Measurements from ENCODE around the gene PTBP2. TPM values are rescaled to one million over a fixed set of nuclear protein-coding genes. Genes with fewer than 3 reads are reported as not detected.
"Not testable (repeated sequence)": the region's sequence is repeated elsewhere in the genome, so short reads cannot be mapped to it uniquely, and the experiment has no call there.

Gene PTBP2
- total RNA-seq, 1 donor from 2014 or later, result 40.6 TPM

- Mint-ChIP-seq H3K9me3 (no peaks in the 10 kb centered on the region), H3K27me3 (no peaks in the 10 kb centered on the region), H3K4me1 (ENCODE audit: unreplicated experiment) (peaks cover 7% of the 10 kb centered on the region), H3K36me3 (peaks cover 52% of the 10 kb centered on the region), H3K4me3 (no peak overlapping the region), H3K27ac (no peak overlapping the region)
- no peak for DNase-seq (ENCODE audit: extremely low spot score, unreplicated experiment)
- no peak for TF ChIP-seq CTCF (conservative IDR thresholded peaks at IDR 0.05)
Observed at GRCh38 chr1:96749618-96750017, 28.0 kb downstream of the PTBP2 start.

- peaks cover 10% of the 10 kb centered on the region for H3K9me3 Mint-ChIP-seq
- DNase-seq (ENCODE audit: extremely low spot score, unreplicated experiment), result no peak
- H3K27me3 Mint-ChIP-seq, result no peaks in the 10 kb centered on the region
- H3K27ac Mint-ChIP-seq, result no peak overlapping the region
- H3K36me3 Mint-ChIP-seq, result peaks cover 77% of the 10 kb centered on the region
- peaks cover 7% of the 10 kb centered on the region for H3K4me1 Mint-ChIP-seq (ENCODE audit: unreplicated experiment)
- H3K4me3 Mint-ChIP-seq, result no peak overlapping the region
- TF ChIP-seq CTCF (conservative IDR thresholded peaks at IDR 0.05), result no peak
Observed at GRCh38 chr1:96752394-96752793, 30.8 kb downstream of the PTBP2 start.

GRCh38 chr1:96756789-96757188 lies 35.2 kb downstream of the PTBP2 start:
- no peaks in the 10 kb centered on the region for H3K27me3 Mint-ChIP-seq
- no peak for TF ChIP-seq CTCF (conservative IDR thresholded peaks at IDR 0.05)
- peaks cover 20% of the 10 kb centered on the region for H3K9me3 Mint-ChIP-seq
- no peak overlapping the region for H3K4me3 Mint-ChIP-seq
- no peak for DNase-seq (ENCODE audit: extremely low spot score, unreplicated experiment)
- H3K27ac Mint-ChIP-seq, result no peak overlapping the region
- no peaks in the 10 kb centered on the region for H3K4me1 Mint-ChIP-seq (ENCODE audit: unreplicated experiment)
- peaks cover 91% of the 10 kb centered on the region for H3K36me3 Mint-ChIP-seq

- H3K27ac Mint-ChIP-seq; H3K27me3 Mint-ChIP-seq; H3K9me3 Mint-ChIP-seq; H3K4me3 Mint-ChIP-seq; H3K4me1 Mint-ChIP-seq (ENCODE audit: unreplicated experiment); DNase-seq (ENCODE audit: extremely low spot score, unreplicated experiment): not testable (repeated sequence)
- peaks cover 44% of the 10 kb centered on the region for H3K36me3 Mint-ChIP-seq
Observed at GRCh38 chr1:96762586-96762985, 41.0 kb downstream of the PTBP2 start.

- Mint-ChIP-seq H3K27ac (no peak overlapping the region), H3K4me1 (ENCODE audit: unreplicated experiment) (no peaks in the 10 kb centered on the region), H3K9me3 (peaks cover 10% of the 10 kb centered on the region), H3K4me3 (no peak overlapping the region), H3K36me3 (peaks cover 38% of the 10 kb centered on the region), H3K27me3 (no peaks in the 10 kb centered on the region)
- no peak for TF ChIP-seq CTCF (conservative IDR thresholded peaks at IDR 0.05)
- DNase-seq (ENCODE audit: extremely low spot score, unreplicated experiment), result no peak
Observed at GRCh38 chr1:96763514-96763913, 41.9 kb downstream of the PTBP2 start.

GRCh38 chr1:96764469-96764868 lies 42.9 kb downstream of the PTBP2 start:
- TF ChIP-seq CTCF (conservative IDR thresholded peaks at IDR 0.05), result no peak
- Mint-ChIP-seq H3K4me3 (no peak overlapping the region), H3K27ac (no peak overlapping the region), H3K36me3 (peaks cover 29% of the 10 kb centered on the region), H3K27me3 (no peaks in the 10 kb centered on the region), H3K4me1 (ENCODE audit: unreplicated experiment) (no peaks in the 10 kb centered on the region), H3K9me3 (peaks cover 10% of the 10 kb centered on the region)
- no peak for DNase-seq (ENCODE audit: extremely low spot score, unreplicated experiment)
